Stomach (tissue), 4 donors: ENCODE data around the gene C4orf50.

Experiments used
- CTCF ChIP-seq, 7 experiments: fragments of 450-650 bp in 4 of 7; fragments of 200-600 bp in 3 of 7; sonication (generic) in 3 of 7; IDR thresholded peaks; one replicate each; pipeline ENCODE4 v1.5.1; 2016 to 2019; ENCODE audit warnings: antibody characterized with exemption in 7 of 7, control low read depth in 2 of 7, mild to moderate bottlenecking in 1 of 7
- EP300 ChIP-seq: sonication (generic); formaldehyde crosslinking; IDR thresholded peaks from one replicate; pipeline ENCODE4 v1.6.1; 2017; ENCODE audit warnings: antibody characterized with exemption

- TF ChIP-seq EP300 (no peak), CTCF (IDR thresholded peaks at IDR 0.05) (no peak)
Observed at GRCh38 chr4:5897674-5898073, 120.6 kb downstream of the C4orf50 start.
